Measurements from ENCODE around the gene PPM1M. TPM values are rescaled to one million over a fixed set of nuclear protein-coding genes. Genes with fewer than 3 reads are reported as not detected.

Gene PPM1M
- total and polyA plus RNA-seq, 2 donors (not counting 1 experiment from before 2014, with no cell fraction given) = 19.7 to 37.8 TPM

GRCh38 chr3:52220380-52221026 is 25.1 kb upstream of the PPM1M start:
- Histone ChIP-seq H3K4me3 (replicated peaks in 1 of 4; ENCODE audit: control extremely low read depth in 1 of 4, insufficient read depth in 1 of 4, low read depth in 3 of 4, low read length in 4 of 4) (no peak overlapping the region), H2AFZ (ENCODE audit: low read length) (no peak overlapping the region), H3K27ac (ENCODE audit: insufficient read depth, low read length) (no peak overlapping the region), H3K4me1 (ENCODE audit: control insufficient read depth, extremely low read depth, insufficient read depth, low read length) (peaks cover 9% of the 10 kb centered on the region), H3K36me3 (ENCODE audit: control insufficient read depth, insufficient read depth, low read length) (no peaks in the 10 kb centered on the region), H3K9me3 (ENCODE audit: control insufficient read depth, insufficient read depth, low read depth, low read length) (no peaks in the 10 kb centered on the region), H3K9ac (ENCODE audit: insufficient read depth, low read length) (no peak overlapping the region), H3K79me2 (ENCODE audit: control insufficient read depth, insufficient read depth, low read length) (no peaks in the 10 kb centered on the region), H4K20me1 (ENCODE audit: control insufficient read depth, extremely low read depth, insufficient read depth, low read length) (no peaks in the 10 kb centered on the region), H3K27me3 (ENCODE audit: control insufficient read depth, insufficient read depth, low read length) (no peaks in the 10 kb centered on the region), H3K4me2 (ENCODE audit: extremely low read depth, insufficient read depth, low read length) (no peak overlapping the region)
- TF ChIP-seq, protein P1, sequence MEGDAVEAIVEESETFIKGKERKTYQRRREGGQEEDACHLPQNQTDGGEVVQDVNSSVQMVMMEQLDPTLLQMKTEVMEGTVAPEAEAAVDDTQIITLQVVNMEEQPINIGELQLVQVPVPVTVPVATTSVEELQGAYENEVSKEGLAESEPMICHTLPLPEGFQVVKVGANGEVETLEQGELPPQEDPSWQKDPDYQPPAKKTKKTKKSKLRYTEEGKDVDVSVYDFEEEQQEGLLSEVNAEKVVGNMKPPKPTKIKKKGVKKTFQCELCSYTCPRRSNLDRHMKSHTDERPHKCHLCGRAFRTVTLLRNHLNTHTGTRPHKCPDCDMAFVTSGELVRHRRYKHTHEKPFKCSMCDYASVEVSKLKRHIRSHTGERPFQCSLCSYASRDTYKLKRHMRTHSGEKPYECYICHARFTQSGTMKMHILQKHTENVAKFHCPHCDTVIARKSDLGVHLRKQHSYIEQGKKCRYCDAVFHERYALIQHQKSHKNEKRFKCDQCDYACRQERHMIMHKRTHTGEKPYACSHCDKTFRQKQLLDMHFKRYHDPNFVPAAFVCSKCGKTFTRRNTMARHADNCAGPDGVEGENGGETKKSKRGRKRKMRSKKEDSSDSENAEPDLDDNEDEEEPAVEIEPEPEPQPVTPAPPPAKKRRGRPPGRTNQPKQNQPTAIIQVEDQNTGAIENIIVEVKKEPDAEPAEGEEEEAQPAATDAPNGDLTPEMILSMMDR (conservative IDR thresholded peaks at IDR 0.05 in 1 of 2, IDR thresholded peaks at IDR 0.05 in 1 of 2; ENCODE audit: low read depth in 1 of 2, low read length in 2 of 2) = peak; percentile 90 to 95
- no peak for TF ChIP-seq EZH2 (IDR thresholded peaks at IDR 0.05; ENCODE audit: low read length, missing control alignments)
- peak; percentile 37 to 72 for DNase-seq (ENCODE audit: low read depth in 2 of 2)

GRCh38 chr3:52221141-52221562 is 24.4 kb upstream of the PPM1M start:
- no peaks in the 10 kb centered on the region for H4K20me1 ChIP-seq (ENCODE audit: control insufficient read depth, extremely low read depth, insufficient read depth, low read length)
- TF ChIP-seq, protein P1 (conservative IDR thresholded peaks at IDR 0.05 in 1 of 2, IDR thresholded peaks at IDR 0.05 in 1 of 2; ENCODE audit: low read depth in 1 of 2, low read length in 2 of 2) = no peak
- no peak for TF ChIP-seq EZH2 (IDR thresholded peaks at IDR 0.05; ENCODE audit: low read length, missing control alignments)
- DNase-seq (ENCODE audit: low read depth in 2 of 2) = no peak
- H3K9ac ChIP-seq (ENCODE audit: insufficient read depth, low read length) = no peak overlapping the region
- peaks cover 9% of the 10 kb centered on the region for H3K4me1 ChIP-seq (ENCODE audit: control insufficient read depth, extremely low read depth, insufficient read depth, low read length)
- H3K27ac ChIP-seq (ENCODE audit: insufficient read depth, low read length) = no peak overlapping the region
- H2AFZ ChIP-seq (ENCODE audit: low read length) = no peak overlapping the region
- no peaks in the 10 kb centered on the region for H3K79me2 ChIP-seq (ENCODE audit: control insufficient read depth, insufficient read depth, low read length)
- no peaks in the 10 kb centered on the region for H3K36me3 ChIP-seq (ENCODE audit: control insufficient read depth, insufficient read depth, low read length)
- no peaks in the 10 kb centered on the region for H3K27me3 ChIP-seq (ENCODE audit: control insufficient read depth, insufficient read depth, low read length)
- no peak overlapping the region for H3K4me3 ChIP-seq (replicated peaks in 1 of 4; ENCODE audit: control extremely low read depth in 1 of 4, insufficient read depth in 1 of 4, low read depth in 3 of 4, low read length in 4 of 4)
- H3K4me2 ChIP-seq (ENCODE audit: extremely low read depth, insufficient read depth, low read length) = no peak overlapping the region
- no peaks in the 10 kb centered on the region for H3K9me3 ChIP-seq (ENCODE audit: control insufficient read depth, insufficient read depth, low read depth, low read length)

GRCh38 chr3:52221563-52222318 is 23.8 kb upstream of the PPM1M start:
- Histone ChIP-seq H3K9me3 (ENCODE audit: control insufficient read depth, insufficient read depth, low read depth, low read length) (no peaks in the 10 kb centered on the region), H3K79me2 (ENCODE audit: control insufficient read depth, insufficient read depth, low read length) (no peaks in the 10 kb centered on the region), H3K27ac (ENCODE audit: insufficient read depth, low read length) (no peak overlapping the region), H2AFZ (ENCODE audit: low read length) (no peak overlapping the region), H3K4me1 (ENCODE audit: control insufficient read depth, extremely low read depth, insufficient read depth, low read length) (peaks cover 5% of the 10 kb centered on the region), H3K27me3 (ENCODE audit: control insufficient read depth, insufficient read depth, low read length) (no peaks in the 10 kb centered on the region), H3K9ac (ENCODE audit: insufficient read depth, low read length) (no peak overlapping the region), H4K20me1 (ENCODE audit: control insufficient read depth, extremely low read depth, insufficient read depth, low read length) (no peaks in the 10 kb centered on the region), H3K36me3 (ENCODE audit: control insufficient read depth, insufficient read depth, low read length) (no peaks in the 10 kb centered on the region), H3K4me3 (replicated peaks in 1 of 4; ENCODE audit: control extremely low read depth in 1 of 4, insufficient read depth in 1 of 4, low read depth in 3 of 4, low read length in 4 of 4) (no peak overlapping the region), H3K4me2 (ENCODE audit: extremely low read depth, insufficient read depth, low read length) (no peak overlapping the region)
- no peak for DNase-seq (ENCODE audit: low read depth in 2 of 2)
- TF ChIP-seq EZH2 (IDR thresholded peaks at IDR 0.05; ENCODE audit: low read length, missing control alignments) = no peak
- TF ChIP-seq, protein P1 (conservative IDR thresholded peaks at IDR 0.05 in 1 of 2, IDR thresholded peaks at IDR 0.05 in 1 of 2; ENCODE audit: low read depth in 1 of 2, low read length in 2 of 2) = no peak
